ENCODE results near the gene PRM1. TPM values are rescaled to one million over a fixed set of nuclear protein-coding genes. Genes with fewer than 3 reads are reported as not detected.

Gene PRM1
- total and polyA plus RNA-seq, 2 of the 13 experiments (the other 11 are each of a cell fraction or from before 2014, with no cell fraction given), result not detected

- TF ChIP-seq RNF219 (CRISPR knock-in tag; IDR thresholded peaks at IDR 0.05) (no peak), ZNF275 (CRISPR knock-in tag; IDR thresholded peaks at IDR 0.05; ENCODE audit: borderline replicate concordance) (no peak), ZEB1 (IDR thresholded peaks at IDR 0.05; ENCODE audit: insufficient replicate concordance, low read depth) (no peak), ZNF12 (CRISPR knock-in tag; IDR thresholded peaks at IDR 0.05) (no peak), ZNF709 (CRISPR knock-in tag; IDR thresholded peaks at IDR 0.05) (no peak), RNF2 (conservative IDR thresholded peaks at IDR 0.05; ENCODE audit: low read depth) (no peak), CENPT (CRISPR knock-in tag; IDR thresholded peaks at IDR 0.05; ENCODE audit: low read depth) (no peak), CEBPG (CRISPR knock-in tag; IDR thresholded peaks at IDR 0.05) (no peak), HMGXB3 (CRISPR knock-in tag; IDR thresholded peaks at IDR 0.05; ENCODE audit: borderline replicate concordance) (no peak), ZNF577 (CRISPR knock-in tag; IDR thresholded peaks at IDR 0.05; ENCODE audit: borderline replicate concordance, low read depth) (no peak), MED8 (CRISPR knock-in tag; IDR thresholded peaks at IDR 0.05; ENCODE audit: insufficient replicate concordance) (no peak), ZNF614 (CRISPR knock-in tag; IDR thresholded peaks at IDR 0.05; ENCODE audit: borderline replicate concordance) (0 out of 2 replicates have a peak, but pooled peaks have one; percentile 33), ARID4A (CRISPR knock-in tag; IDR thresholded peaks at IDR 0.05; ENCODE audit: borderline replicate concordance) (no peak; the same call in 1 of the 2 replicates), ZNF780A (CRISPR knock-in tag; IDR thresholded peaks at IDR 0.05) (no peak), CHCHD3 (CRISPR knock-in tag; IDR thresholded peaks at IDR 0.05) (no peak), TAF15 (IDR thresholded peaks at IDR 0.05; ENCODE audit: low read depth, low read length, poor library complexity, severe bottlenecking) (no peak)
These were observed 45.5 kb downstream of the PRM1 start (continued) for GRCh38 chr16:11235703-11235991.
